Peyer's patch (tissue), 4 donors: ENCODE results near the gene GTPBP6. TPM values are rescaled to one million over a fixed set of nuclear protein-coding genes. Genes with fewer than 3 reads are reported as not detected.
A peak's percentile ranks its signal among the peaks of the same experiment; 100 is the strongest.

Experiments used
- DNase-seq, 3 donors: peaks; one replicate each; pipeline ENCODE4 v3.0.0-alpha.2; 2017 to 2019
- H3K27ac ChIP-seq, 4 donors: fragments of 200-600 bp; sonication (generic); one replicate each; pipeline ENCODE4 v1.5.1; 2016 to 2019
- H3K27me3 ChIP-seq, 2 donors: fragments of 200-600 bp; sonication (generic); one replicate each; pipeline ENCODE4 v1.5.1; 2019
- H3K36me3 ChIP-seq, 3 donors: fragments of 200-600 bp; sonication (generic); one replicate each; pipeline ENCODE4 v1.5.1; 2016 to 2019
- H3K4me1 ChIP-seq, 4 donors: fragments of 200-600 bp; sonication (generic); one replicate each; pipeline ENCODE4 v1.5.1; 2016 to 2019
- H3K4me3 ChIP-seq, 4 donors: fragments of 200-600 bp; sonication (generic); 1 replicate in 3 of 4; 2 replicates in 1 of 4; pipeline ENCODE4 v1.5.1; 2016 to 2019; ENCODE audit warnings: mild to moderate bottlenecking in 1 of 4
- H3K9me3 ChIP-seq, 4 donors: fragments of 200-600 bp; sonication (generic); one replicate each; pipeline ENCODE4 v1.5.1; 2016 to 2019; ENCODE audit warnings: mild to moderate bottlenecking in 1 of 4
- CTCF ChIP-seq, 6 experiments: fragments of 450-650 bp in 4 of 6; fragments of 200-600 bp in 2 of 6; sonication (generic) in 1 of 6; IDR thresholded peaks; one replicate each; pipeline ENCODE4 v1.5.1; 2017 to 2019; ENCODE audit warnings: antibody characterized with exemption in 6 of 6, mild to moderate bottlenecking in 3 of 6, moderate library complexity in 1 of 6
- POLR2A ChIP-seq, 2 donors: fragments of 450-650 bp; IDR thresholded peaks; one replicate each; pipeline ENCODE4 v1.5.1; 2017; ENCODE audit warnings: antibody characterized with exemption in 2 of 2, mild to moderate bottlenecking in 2 of 2, moderate library complexity in 2 of 2
- total RNA-seq, 4 donors: library from RNA; depleted of rRNA; stranded (reverse); fragments of >200 nt; gene quantifications; one replicate each; pipeline ENCODE4 v1.1.0, GENCODE V29; 2016

The GTPBP6 gene
- total RNA-seq, 4 donors from 2014 or later: 17.9 to 38.5 (median 30.8) TPM

- peaks cover 0 to 46% (median 0%) of the 10 kb centered on the region in 3 donors for H3K36me3 ChIP-seq
- no peak overlapping the region for H3K4me3 ChIP-seq
- no peaks in the 10 kb centered on the region for H3K4me1 ChIP-seq
- H3K9me3 ChIP-seq: no peaks in the 10 kb centered on the region
- H3K27me3 ChIP-seq: no peaks in the 10 kb centered on the region
- no peak for DNase-seq
- no peak for TF ChIP-seq CTCF (IDR thresholded peaks at IDR 0.05)
- TF ChIP-seq POLR2A (IDR thresholded peaks at IDR 0.05): no peak
- H3K27ac ChIP-seq: no peak overlapping the region
Observed at GRCh38 chrX:300334-300733, 18.3 kb downstream of the GTPBP6 start.

DNA sequence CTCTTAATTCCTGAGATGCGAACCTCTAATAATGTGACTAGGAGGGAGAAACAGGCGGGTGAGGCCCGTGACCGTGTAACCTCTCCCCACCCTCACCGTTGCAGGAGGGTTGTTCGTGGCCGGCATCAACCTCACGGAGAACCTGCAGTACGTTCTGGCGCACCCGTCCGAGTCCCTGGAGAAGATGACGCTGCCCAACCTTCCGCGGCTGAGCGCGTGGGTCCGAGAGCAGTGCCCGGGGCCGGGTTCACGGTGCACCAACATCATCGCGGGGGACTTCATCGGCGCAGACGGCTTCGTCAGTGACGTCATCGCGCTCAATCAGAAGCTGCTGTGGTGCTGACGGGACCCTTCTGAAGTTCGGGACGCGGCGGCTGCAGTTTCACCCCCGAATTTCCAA lies 19.6 kb downstream of the GTPBP6 start:
- Histone ChIP-seq H3K4me3 (no peak overlapping the region), H3K9me3 (no peaks in the 10 kb centered on the region), H3K4me1 (no peaks in the 10 kb centered on the region), H3K36me3 (peaks cover 0 to 33% (median 0%) of the 10 kb centered on the region in 3 donors), H3K27me3 (no peaks in the 10 kb centered on the region), H3K27ac (no peak overlapping the region)
- TF ChIP-seq CTCF (IDR thresholded peaks at IDR 0.05) (no peak), POLR2A (IDR thresholded peaks at IDR 0.05) (no peak)
- no peak for DNase-seq

GRCh38 chrX:295136-295535 lies 23.5 kb downstream of the GTPBP6 start:
- no peak overlapping the region for H3K4me3 ChIP-seq
- H3K4me1 ChIP-seq: no peaks in the 10 kb centered on the region
- no peaks in the 10 kb centered on the region for H3K9me3 ChIP-seq
- no peak for TF ChIP-seq CTCF (IDR thresholded peaks at IDR 0.05)
- TF ChIP-seq POLR2A (IDR thresholded peaks at IDR 0.05): no peak
- no peaks in the 10 kb centered on the region for H3K27me3 ChIP-seq
- H3K27ac ChIP-seq: no peak overlapping the region
- H3K36me3 ChIP-seq: peaks cover 0 to 49% (median 0%) of the 10 kb centered on the region in 3 donors
- DNase-seq: no peak

DNA sequence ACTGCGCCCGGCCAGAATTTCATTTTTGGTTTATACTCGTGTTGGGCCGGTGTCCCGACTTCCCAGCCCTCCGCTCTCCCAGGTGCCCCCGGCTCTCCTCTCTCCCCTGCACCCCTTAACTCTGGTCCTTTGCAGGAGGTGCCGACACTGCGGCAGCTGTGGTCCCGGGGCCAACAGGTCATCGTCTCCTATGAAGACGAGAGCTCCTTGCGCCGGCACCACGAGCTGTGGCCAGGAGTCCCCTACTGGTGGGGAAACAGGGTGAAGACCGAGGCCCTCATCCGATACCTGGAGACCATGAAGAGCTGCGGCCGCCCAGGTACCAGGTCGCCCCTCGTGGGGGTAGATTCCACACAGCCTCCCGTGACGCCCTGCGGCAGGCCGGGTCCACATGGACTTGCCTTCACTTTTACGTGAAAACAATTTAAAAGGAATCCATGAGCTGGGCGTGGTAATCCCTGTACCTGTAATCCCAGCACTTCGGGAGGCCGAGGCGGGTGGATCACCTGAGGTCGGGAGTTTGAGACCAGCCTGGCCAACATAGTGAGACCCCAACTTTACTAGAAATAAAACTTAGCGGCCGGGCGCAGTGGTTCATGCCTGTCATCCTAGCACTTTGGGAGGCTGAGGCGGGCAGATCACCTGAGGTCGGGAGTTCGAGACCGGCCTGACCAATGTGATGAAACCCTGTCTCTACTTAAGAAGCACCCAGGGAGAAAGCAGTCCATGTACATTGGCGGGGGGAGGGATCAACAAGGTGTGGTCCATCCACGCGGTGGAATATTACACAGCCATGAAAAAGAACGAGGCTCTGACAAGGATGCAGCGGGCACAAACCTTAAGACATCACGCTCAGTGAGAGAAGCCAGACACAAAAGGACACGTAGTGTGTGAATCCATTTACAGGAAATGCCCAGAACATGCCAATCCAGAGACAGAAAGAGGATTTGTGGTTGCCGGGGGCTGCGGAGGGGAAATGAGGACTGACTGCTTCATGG lies 25.4 kb downstream of the GTPBP6 start:
- Histone ChIP-seq H3K9me3 (no peaks in the 10 kb centered on the region), H3K36me3 (peaks cover 0 to 58% (median 0%) of the 10 kb centered on the region in 3 donors), H3K4me1 (no peaks in the 10 kb centered on the region), H3K27ac (no peak overlapping the region), H3K27me3 (no peaks in the 10 kb centered on the region), H3K4me3 (no peak overlapping the region)
- TF ChIP-seq CTCF (IDR thresholded peaks at IDR 0.05) (no peak), POLR2A (IDR thresholded peaks at IDR 0.05) (no peak)
- DNase-seq: peak in 1 of 3 donors; percentile 40

DNA sequence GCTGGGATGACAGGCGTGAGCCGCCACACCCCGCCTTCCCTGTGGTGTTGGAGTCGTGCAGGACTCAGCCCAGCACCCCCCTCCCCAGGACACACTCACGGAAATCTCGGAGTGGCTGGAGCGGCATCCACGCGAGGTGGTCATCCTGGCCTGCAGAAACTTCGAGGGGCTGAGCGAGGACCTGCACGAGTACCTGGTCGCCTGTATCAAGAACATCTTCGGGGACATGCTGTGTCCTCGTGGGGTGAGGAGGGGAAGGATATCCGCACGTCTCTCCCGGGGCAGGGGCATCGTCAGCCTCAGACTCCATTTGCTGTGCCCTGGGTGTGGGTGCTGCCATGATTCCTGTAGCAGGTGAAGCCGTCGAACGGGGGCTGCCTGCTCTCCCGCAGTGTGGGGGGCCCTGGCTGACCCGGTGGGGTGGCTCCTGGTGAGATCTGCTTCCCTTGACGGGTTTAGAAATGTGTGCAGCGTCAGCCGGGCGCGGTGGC lies 27.1 kb downstream of the GTPBP6 start:
- Histone ChIP-seq H3K4me3 (no peak overlapping the region), H3K4me1 (no peaks in the 10 kb centered on the region), H3K27ac (no peak overlapping the region), H3K36me3 (peaks cover 0 to 61% (median 0%) of the 10 kb centered on the region in 3 donors), H3K27me3 (no peaks in the 10 kb centered on the region), H3K9me3 (no peaks in the 10 kb centered on the region)
- TF ChIP-seq CTCF (IDR thresholded peaks at IDR 0.05) (no peak), POLR2A (IDR thresholded peaks at IDR 0.05) (no peak)
- no peak for DNase-seq
